DOHH2 (cell line): ENCODE results near the gene ADCY7.

ENCODE experiments used
- H3F3A ChIP-seq: fragments of 200-600 bp; sonication (generic), shearing (Covaris generic); 2 replicates; pipeline ENCODE4 v1.6.0; 2016; ENCODE audit warnings: antibody characterized with exemption, mild to moderate bottlenecking; ENCODE audit not compliant: control insufficient read depth, insufficient read depth
- H3K27ac ChIP-seq: fragments of 200-600 bp; sonication (generic); 2 replicates; pipeline ENCODE4 v1.5.1; 2014; ENCODE audit warnings: low read depth, mild to moderate bottlenecking, low read length, moderate library complexity
- H3K27me3 ChIP-seq: fragments of 200-600 bp; sonication (generic); 2 replicates; pipeline ENCODE4 v1.6.1; 2014; ENCODE audit warnings: mild to moderate bottlenecking, low read length, mixed read lengths; ENCODE audit not compliant: control insufficient read depth
- H3K36me3 ChIP-seq: fragments of 200-600 bp; sonication (generic); 2 replicates; pipeline ENCODE4 v1.6.1; 2014; ENCODE audit warnings: mild to moderate bottlenecking, low read length, moderate library complexity, mixed read lengths; ENCODE audit not compliant: control insufficient read depth
- H3K4me1 ChIP-seq: fragments of 200-600 bp; sonication (generic); 2 replicates; pipeline ENCODE4 v1.6.1; 2014; ENCODE audit warnings: mild to moderate bottlenecking, low read length, mixed read lengths; ENCODE audit not compliant: control insufficient read depth
- H3K4me2 ChIP-seq: fragments of 200-600 bp; sonication (generic); 2 replicates; pipeline ENCODE4 v1.6.0; 2014; ENCODE audit warnings: mild to moderate bottlenecking, low read length, moderate library complexity
- H3K4me3 ChIP-seq: fragments of 200-600 bp; sonication (generic); 2 replicates; pipeline ENCODE4 v1.5.1; 2014; ENCODE audit warnings: mild to moderate bottlenecking, low read length, mixed read lengths
- H3K79me2 ChIP-seq: fragments of 200-600 bp; sonication (generic); 2 replicates; pipeline ENCODE4 v1.6.1; 2014; ENCODE audit warnings: mild to moderate bottlenecking, low read length, mixed read lengths; ENCODE audit not compliant: control insufficient read depth
- H3K9me2 ChIP-seq: fragments of 200-600 bp; sonication (generic); replicated peaks from 2 replicates; pipeline ENCODE4 v1.6.1; 2014; ENCODE audit warnings: mild to moderate bottlenecking, low read length, mixed read lengths; ENCODE audit not compliant: control insufficient read depth
- H3K9me3 ChIP-seq: fragments of 200-600 bp; sonication (generic); 2 replicates; pipeline ENCODE4 v1.6.1; 2014; ENCODE audit warnings: antibody characterized with exemption, low read length, mixed read lengths; ENCODE audit not compliant: control insufficient read depth, insufficient read depth
- H4K20me1 ChIP-seq: fragments of 200-600 bp; sonication (generic); 2 replicates; pipeline ENCODE4 v1.6.0; 2014; ENCODE audit warnings: low read depth, mild to moderate bottlenecking, antibody characterized with exemption, low read length, moderate library complexity; ENCODE audit not compliant: control insufficient read depth, insufficient read depth
- EZH2phosphoT487 ChIP-seq: fragments of 200-600 bp; sonication (generic); IDR thresholded peaks from 2 replicates; pipeline ENCODE4 v1.6.1; 2017; ENCODE audit warnings: borderline replicate concordance, mild to moderate bottlenecking, antibody characterized with exemption, low read length, moderate library complexity, mixed read lengths
- TF ChIP-seq, protein P1 (sequence below): fragments of 200-600 bp; sonication (generic); IDR thresholded peaks from one replicate; pipeline ENCODE4 v1.5.1; 2014; ENCODE audit warnings: antibody characterized with exemption, mild to moderate bottlenecking, low read depth, low read length; ENCODE audit not compliant: poor library complexity, severe bottlenecking

Gene ADCY7

GRCh38 chr16:50251375-50252081 is 14.8 kb upstream of the ADCY7 start:
- Histone ChIP-seq H3K27me3 (peaks cover 22% of the 10 kb centered on the region), H4K20me1 (no peaks in the 10 kb centered on the region), H3K79me2 (no peaks in the 10 kb centered on the region), H3K9me2 (no peaks in the 10 kb centered on the region), H3K4me3 (no peak overlapping the region), H3K27ac (no peak overlapping the region), H3K9me3 (no peaks in the 10 kb centered on the region), H3K4me2 (no peak overlapping the region), H3K36me3 (no peaks in the 10 kb centered on the region), H3K4me1 (peaks cover 6% of the 10 kb centered on the region), H3F3A (no peaks in the 10 kb centered on the region)
- TF ChIP-seq EZH2phosphoT487, result no peak
- TF ChIP-seq, protein P1, sequence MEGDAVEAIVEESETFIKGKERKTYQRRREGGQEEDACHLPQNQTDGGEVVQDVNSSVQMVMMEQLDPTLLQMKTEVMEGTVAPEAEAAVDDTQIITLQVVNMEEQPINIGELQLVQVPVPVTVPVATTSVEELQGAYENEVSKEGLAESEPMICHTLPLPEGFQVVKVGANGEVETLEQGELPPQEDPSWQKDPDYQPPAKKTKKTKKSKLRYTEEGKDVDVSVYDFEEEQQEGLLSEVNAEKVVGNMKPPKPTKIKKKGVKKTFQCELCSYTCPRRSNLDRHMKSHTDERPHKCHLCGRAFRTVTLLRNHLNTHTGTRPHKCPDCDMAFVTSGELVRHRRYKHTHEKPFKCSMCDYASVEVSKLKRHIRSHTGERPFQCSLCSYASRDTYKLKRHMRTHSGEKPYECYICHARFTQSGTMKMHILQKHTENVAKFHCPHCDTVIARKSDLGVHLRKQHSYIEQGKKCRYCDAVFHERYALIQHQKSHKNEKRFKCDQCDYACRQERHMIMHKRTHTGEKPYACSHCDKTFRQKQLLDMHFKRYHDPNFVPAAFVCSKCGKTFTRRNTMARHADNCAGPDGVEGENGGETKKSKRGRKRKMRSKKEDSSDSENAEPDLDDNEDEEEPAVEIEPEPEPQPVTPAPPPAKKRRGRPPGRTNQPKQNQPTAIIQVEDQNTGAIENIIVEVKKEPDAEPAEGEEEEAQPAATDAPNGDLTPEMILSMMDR, result no peak

DNA sequence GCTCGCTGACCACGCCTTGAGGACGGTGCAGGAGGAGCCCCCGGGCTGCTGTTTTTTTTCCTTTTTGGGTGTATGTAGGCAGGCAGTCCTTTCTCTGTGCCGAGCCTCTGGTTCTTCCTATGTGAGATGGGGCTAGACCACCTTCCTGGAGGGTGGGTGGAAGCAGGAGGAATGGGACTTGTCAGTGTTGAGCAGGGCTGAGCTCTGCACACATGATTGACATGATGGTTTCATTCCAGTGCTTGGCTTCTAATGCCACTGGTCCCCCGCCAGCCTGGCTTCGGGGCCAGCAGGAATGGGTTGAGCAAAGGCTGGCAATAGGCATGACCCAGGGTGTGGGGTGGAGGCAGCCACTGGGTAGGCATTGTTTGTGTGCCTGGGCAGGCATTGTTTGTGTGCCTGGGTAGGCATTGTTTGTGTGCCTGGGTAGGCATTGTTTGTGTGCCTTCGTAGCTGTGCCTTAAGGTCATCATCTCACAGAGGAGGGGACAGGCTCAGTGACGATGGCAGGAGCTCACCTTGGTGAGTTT is 14.2 kb upstream of the ADCY7 start:
- H3K4me1 ChIP-seq, result peaks cover 9% of the 10 kb centered on the region
- H4K20me1 ChIP-seq, result no peaks in the 10 kb centered on the region
- TF ChIP-seq, protein P1, result no peak
- TF ChIP-seq EZH2phosphoT487, result no peak
- no peak overlapping the region for H3K4me3 ChIP-seq
- no peak overlapping the region for H3K27ac ChIP-seq
- H3K9me3 ChIP-seq, result no peaks in the 10 kb centered on the region
- no peaks in the 10 kb centered on the region for H3F3A ChIP-seq
- peaks cover 16% of the 10 kb centered on the region for H3K27me3 ChIP-seq
- no peaks in the 10 kb centered on the region for H3K79me2 ChIP-seq
- H3K36me3 ChIP-seq, result no peaks in the 10 kb centered on the region
- no peak overlapping the region for H3K4me2 ChIP-seq
- H3K9me2 ChIP-seq, result no peaks in the 10 kb centered on the region

- Histone ChIP-seq H3K4me1 (peaks cover 9% of the 10 kb centered on the region), H3K27me3 (peaks cover 16% of the 10 kb centered on the region), H3K4me3 (no peak overlapping the region), H3K4me2 (no peak overlapping the region), H3K27ac (no peak overlapping the region), H3K9me3 (no peaks in the 10 kb centered on the region), H3F3A (no peaks in the 10 kb centered on the region), H3K79me2 (no peaks in the 10 kb centered on the region), H3K9me2 (no peaks in the 10 kb centered on the region), H3K36me3 (no peaks in the 10 kb centered on the region), H4K20me1 (no peaks in the 10 kb centered on the region)
- TF ChIP-seq EZH2phosphoT487, result no peak
- TF ChIP-seq, protein P1, result no peak
These were observed 13.4 kb upstream of the ADCY7 start for GRCh38 chr16:50252874-50253513.
